ENCODE data around the gene HOXA3. TPM values are rescaled to one million over a fixed set of nuclear protein-coding genes. Genes with fewer than 3 reads are reported as not detected.

The HOXA3 gene
- total RNA-seq, 1 donor from 2014 or later: not detected

- Histone ChIP-seq H3K36me3 (ENCODE audit: insufficient read depth, low read length) (no peaks in the 10 kb centered on the region), H4K20me1 (ENCODE audit: insufficient read depth, low read length) (peaks cover 2% of the 10 kb centered on the region), H3K79me2 (ENCODE audit: insufficient read depth, low read length) (no peaks in the 10 kb centered on the region), H3K4me3 (ENCODE audit: insufficient read depth, low read depth, low read length) (no peak overlapping the region), H3K4me1 (ENCODE audit: insufficient read depth, low read length) (no peaks in the 10 kb centered on the region), H2AFZ (ENCODE audit: low read depth, low read length) (no peak overlapping the region), H3K27ac (ENCODE audit: low read depth, low read length) (no peak overlapping the region), H3K4me2 (ENCODE audit: low read length) (peak overlapping the region; percentile 80), H3K27me3 (ENCODE audit: insufficient read depth, low read length) (peaks cover 96% of the 10 kb centered on the region), H3K9ac (ENCODE audit: low read length) (no peak overlapping the region), H3K9me3 (ENCODE audit: insufficient read depth, low read depth, low read length) (peaks cover 18% of the 10 kb centered on the region)
- H3K27me3 Mint-ChIP-seq (ENCODE audit: low read depth, unreplicated experiment): peaks cover 84% of the 10 kb centered on the region
- FAIRE-seq (no peak), DNase-seq (ENCODE audit: low read depth) (no peak)
- H3K4me3 Mint-ChIP-seq (ENCODE audit: unreplicated experiment): no peak overlapping the region
- TF ChIP-seq CTCF (IDR thresholded peaks at IDR 0.05; ENCODE audit: insufficient read depth, low read depth, low read length) (no peak), EZH2 (IDR thresholded peaks at IDR 0.05; ENCODE audit: insufficient read depth, low read length) (no peak)
- peak overlapping the region; percentile 34 for H3K27ac Mint-ChIP-seq (ENCODE audit: unreplicated experiment)
- peaks cover 49% of the 10 kb centered on the region for H3K9me3 Mint-ChIP-seq (ENCODE audit: unreplicated experiment)
- H3K36me3 Mint-ChIP-seq (ENCODE audit: low read depth, unreplicated experiment): peaks cover 3% of the 10 kb centered on the region
- no peaks in the 10 kb centered on the region for H3K4me1 Mint-ChIP-seq (ENCODE audit: low read depth, unreplicated experiment)
Measured at GRCh38 chr7:27143950-27144780, 8.2 kb downstream of the HOXA3 start.

- Mint-ChIP-seq H3K27ac (ENCODE audit: unreplicated experiment) (peak within 1 kb of the TSS; percentile 34), H3K27me3 (ENCODE audit: low read depth, unreplicated experiment) (peaks cover 85% of the 10 kb centered on the region), H3K36me3 (ENCODE audit: low read depth, unreplicated experiment) (peaks cover 3% of the 10 kb centered on the region), H3K4me3 (ENCODE audit: unreplicated experiment) (no peak within 1 kb of the TSS), H3K9me3 (ENCODE audit: unreplicated experiment) (peaks cover 52% of the 10 kb centered on the region), H3K4me1 (ENCODE audit: low read depth, unreplicated experiment) (no peaks in the 10 kb centered on the region)
- H3K4me3 ChIP-seq (ENCODE audit: insufficient read depth, low read depth, low read length): peak within 1 kb of the TSS; percentile 61
- H3K9me3 ChIP-seq (ENCODE audit: insufficient read depth, low read depth, low read length): peaks cover 15% of the 10 kb centered on the region
- no peaks in the 10 kb centered on the region for H3K79me2 ChIP-seq (ENCODE audit: insufficient read depth, low read length)
- DNase-seq (ENCODE audit: low read depth) (peak; percentile 92), FAIRE-seq (no peak)
- no peak within 1 kb of the TSS for H3K27ac ChIP-seq (ENCODE audit: low read depth, low read length)
- H3K4me2 ChIP-seq (ENCODE audit: low read length): peak within 1 kb of the TSS; percentile 80
- no peak for TF ChIP-seq EZH2 (IDR thresholded peaks at IDR 0.05; ENCODE audit: insufficient read depth, low read length)
- TF ChIP-seq CTCF (IDR thresholded peaks at IDR 0.05; ENCODE audit: insufficient read depth, low read depth, low read length): peak; percentile 19
- no peaks in the 10 kb centered on the region for H3K36me3 ChIP-seq (ENCODE audit: insufficient read depth, low read length)
- H3K4me1 ChIP-seq (ENCODE audit: insufficient read depth, low read length): no peaks in the 10 kb centered on the region
- peak within 1 kb of the TSS; percentile 56 for H2AFZ ChIP-seq (ENCODE audit: low read depth, low read length)
- H4K20me1 ChIP-seq (ENCODE audit: insufficient read depth, low read length): peaks cover 2% of the 10 kb centered on the region
- peak within 1 kb of the TSS; percentile 63 for H3K9ac ChIP-seq (ENCODE audit: low read length)
- peaks cover 96% of the 10 kb centered on the region for H3K27me3 ChIP-seq (ENCODE audit: insufficient read depth, low read length)
Measured at GRCh38 chr7:27143023-27143949, 9.1 kb downstream of the HOXA3 start, which contains the start of gene HOXA5. Gene HOXA5, minus strand, starts transcription at chr7:27143681. Its CDS starts 74 bp downstream, at chr7:27143607.
